Calu3 (cell line): ENCODE results near the gene CLOCK. TPM values are rescaled to one million over a fixed set of nuclear protein-coding genes. Genes with fewer than 3 reads are reported as not detected.
A peak's percentile ranks its signal among the peaks of the same experiment; 100 is the strongest.

ENCODE experiments used
- BruUV-seq: library from RNA; stranded (reverse); fragments of 400-500 nt; replicated peaks from 2 replicates; lab custom pipeline; 2021; lab: Mats Ljungman, UMichigan
- CTCF ChIA-PET: fragments of 300-600 bp; sonication (Branson Sonifier 250); formaldehyde crosslinking; loops from one replicate; lab custom pipeline; 2022; ENCODE audit warnings: antibody characterized with exemption; lab: Charles Lee
- DNase-seq: peaks from one replicate; pipeline ENCODE4 v3.0.0; 2022
- H3K27ac Mint-ChIP-seq: one replicate; pipeline ENCODE4 v1.8.0; 2022; ENCODE audit warnings: mixed read lengths; ENCODE audit not compliant: unreplicated experiment
- H3K27me3 Mint-ChIP-seq: one replicate; pipeline ENCODE4 v1.8.0; 2022; ENCODE audit warnings: mixed read lengths; ENCODE audit not compliant: unreplicated experiment
- H3K36me3 Mint-ChIP-seq: one replicate; pipeline ENCODE4 v1.8.0; 2022; ENCODE audit warnings: mild to moderate bottlenecking, moderate library complexity, mixed read lengths; ENCODE audit not compliant: insufficient read depth, unreplicated experiment
- H3K4me1 Mint-ChIP-seq: one replicate; pipeline ENCODE4 v1.8.0; 2022; ENCODE audit warnings: mild to moderate bottlenecking, low read depth, mixed read lengths; ENCODE audit not compliant: unreplicated experiment
- H3K4me3 Mint-ChIP-seq: one replicate; pipeline ENCODE4 v1.8.0; 2022; ENCODE audit warnings: mild to moderate bottlenecking, low read depth, moderate library complexity, mixed read lengths; ENCODE audit not compliant: unreplicated experiment
- H3K9me3 Mint-ChIP-seq: one replicate; pipeline ENCODE4 v1.8.0; 2022; ENCODE audit warnings: low read depth, mixed read lengths; ENCODE audit not compliant: unreplicated experiment
- intact Hi-C: fragments of 100-400 bp; cut with micrococcal nuclease; formaldehyde crosslinking; loops from one replicate; pipeline ENCODE4 v1.10.0; 2022; ENCODE audit not compliant: unreplicated experiment
- total RNA-seq: library from RNA; stranded (reverse); gene quantifications from 2 replicates; pipeline ENCODE4 v1.2.3, GENCODE V29; 2022
- TF ChIP-seq, protein P1 (sequence below): fragments of 200-600 bp; IDR thresholded peaks from one replicate; pipeline ENCODE4 v1.8.0; 2022; ENCODE audit warnings: antibody characterized with exemption; ENCODE audit not compliant: unreplicated experiment

The CLOCK gene
- total RNA-seq, 1 experiment from 2014 or later = 16.2 TPM

DNA sequence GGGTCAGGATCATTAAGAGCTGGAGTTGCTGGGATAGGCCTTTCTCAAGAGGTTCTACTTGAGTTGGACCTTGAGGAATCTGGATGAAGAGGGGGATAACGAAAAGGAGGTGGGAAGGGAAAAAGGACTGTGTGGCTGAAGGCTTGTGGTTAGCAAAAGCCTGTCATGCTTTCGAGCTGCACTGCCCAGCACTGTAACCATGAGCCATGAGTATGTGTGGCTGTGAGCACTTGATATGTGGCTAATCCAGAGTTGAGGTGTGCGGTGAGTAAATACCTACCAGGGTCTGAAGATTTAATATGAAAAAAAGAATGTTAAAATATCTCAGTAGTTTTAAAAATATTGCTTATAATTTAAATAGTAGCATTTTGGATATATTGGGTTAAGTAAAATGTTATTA is 139.6 kb downstream of the CLOCK start:
- TF ChIP-seq, protein P1, sequence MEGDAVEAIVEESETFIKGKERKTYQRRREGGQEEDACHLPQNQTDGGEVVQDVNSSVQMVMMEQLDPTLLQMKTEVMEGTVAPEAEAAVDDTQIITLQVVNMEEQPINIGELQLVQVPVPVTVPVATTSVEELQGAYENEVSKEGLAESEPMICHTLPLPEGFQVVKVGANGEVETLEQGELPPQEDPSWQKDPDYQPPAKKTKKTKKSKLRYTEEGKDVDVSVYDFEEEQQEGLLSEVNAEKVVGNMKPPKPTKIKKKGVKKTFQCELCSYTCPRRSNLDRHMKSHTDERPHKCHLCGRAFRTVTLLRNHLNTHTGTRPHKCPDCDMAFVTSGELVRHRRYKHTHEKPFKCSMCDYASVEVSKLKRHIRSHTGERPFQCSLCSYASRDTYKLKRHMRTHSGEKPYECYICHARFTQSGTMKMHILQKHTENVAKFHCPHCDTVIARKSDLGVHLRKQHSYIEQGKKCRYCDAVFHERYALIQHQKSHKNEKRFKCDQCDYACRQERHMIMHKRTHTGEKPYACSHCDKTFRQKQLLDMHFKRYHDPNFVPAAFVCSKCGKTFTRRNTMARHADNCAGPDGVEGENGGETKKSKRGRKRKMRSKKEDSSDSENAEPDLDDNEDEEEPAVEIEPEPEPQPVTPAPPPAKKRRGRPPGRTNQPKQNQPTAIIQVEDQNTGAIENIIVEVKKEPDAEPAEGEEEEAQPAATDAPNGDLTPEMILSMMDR = no peak
- intact Hi-C loops = no loop called here
- CTCF ChIA-PET = no interaction called here
- Mint-ChIP-seq H3K27me3 (no peaks in the 10 kb centered on the region), H3K9me3 (no peaks in the 10 kb centered on the region), H3K4me1 (peaks cover 25% of the 10 kb centered on the region), H3K27ac (no peak overlapping the region), H3K36me3 (peaks cover 25% of the 10 kb centered on the region), H3K4me3 (no peak overlapping the region)
- BruUV-seq = no TSS peak
- no peak for DNase-seq

GRCh38 chr4:55406545-55406944 is 140.2 kb downstream of the CLOCK start:
- Mint-ChIP-seq H3K4me3 (no peak overlapping the region), H3K27ac (no peak overlapping the region), H3K9me3 (no peaks in the 10 kb centered on the region), H3K36me3 (peaks cover 25% of the 10 kb centered on the region), H3K27me3 (no peaks in the 10 kb centered on the region), H3K4me1 (peaks cover 25% of the 10 kb centered on the region)
- no TSS peak for BruUV-seq
- no peak for DNase-seq
- TF ChIP-seq, protein P1 = no peak
- intact Hi-C loops = no loop called here
- CTCF ChIA-PET = no interaction called here

DNA sequence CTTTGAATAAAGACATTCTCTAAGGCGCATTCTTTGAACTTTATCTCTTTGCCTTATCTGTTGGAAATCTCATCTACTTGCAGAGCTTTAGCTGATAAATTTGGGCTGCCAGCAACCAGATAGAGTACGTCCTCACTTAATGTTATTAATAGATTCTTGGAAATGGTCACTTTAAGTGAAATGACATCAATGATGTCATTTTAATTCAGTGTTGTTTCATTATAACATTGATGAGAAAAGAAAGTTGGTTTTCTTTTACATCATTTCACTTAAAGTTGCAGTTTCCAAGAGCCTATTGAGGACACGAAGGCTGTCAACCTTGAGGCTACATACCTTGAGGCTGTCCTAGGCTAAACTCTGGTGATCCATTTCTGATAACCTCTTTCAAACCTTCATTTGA is 141.6 kb downstream of the CLOCK start:
- BruUV-seq = no TSS peak
- Mint-ChIP-seq H3K27me3 (no peaks in the 10 kb centered on the region), H3K4me1 (peaks cover 22% of the 10 kb centered on the region), H3K9me3 (no peaks in the 10 kb centered on the region), H3K36me3 (peaks cover 38% of the 10 kb centered on the region), H3K27ac (no peak overlapping the region), H3K4me3 (no peak overlapping the region)
- CTCF ChIA-PET = no interaction called here
- intact Hi-C loops = no loop called here
- TF ChIP-seq, protein P1 = no peak
- DNase-seq = no peak

GRCh38 chr4:55399581-55399980 is 147.1 kb downstream of the CLOCK start:
- CTCF ChIA-PET = interaction anchor here (0.6 to 0.7 kb wide), 2 partner anchors 10 to 1749 kb away, joined by 4 to 5 read pairs; no protein-coding TSS in a partner anchor

More at GRCh38 chr4:55399581-55399980, 147.1 kb downstream of the CLOCK start:
- H3K9me3 Mint-ChIP-seq = no peaks in the 10 kb centered on the region
- no peak for DNase-seq
- TF ChIP-seq, protein P1 = no peak
- H3K4me3 Mint-ChIP-seq = peak overlapping the region; percentile 81
- peak overlapping the region; percentile 87 for H3K27ac Mint-ChIP-seq
- no TSS peak for BruUV-seq
- H3K27me3 Mint-ChIP-seq = no peaks in the 10 kb centered on the region
- H3K36me3 Mint-ChIP-seq = peaks cover 66% of the 10 kb centered on the region
- intact Hi-C loops = loop anchor here (5.0 kb wide), 3 partner anchors 52 to 427 kb away; partner anchors contain the start of gene SRD5A3
- peaks cover 23% of the 10 kb centered on the region for H3K4me1 Mint-ChIP-seq
